Measurements from ENCODE around the gene PGM1.
"Not testable (repeated sequence)": the region's sequence is repeated elsewhere in the genome, so short reads cannot be mapped to it uniquely, and the experiment has no call there.

Gene PGM1

GRCh38 chr1:63593303-63593885 is at the start of gene PGM1:
Gene PGM1, plus strand, starts transcription at chr1:63593411. Its CDS starts 78 bp downstream, at chr1:63593489.
- Histone ChIP-seq H3K27ac (ENCODE audit: low read depth, low read length) (peak within 1 kb of the TSS; percentile 78), H3K4me1 (ENCODE audit: control insufficient read depth, insufficient read depth, low read length) (no peaks in the 10 kb centered on the region), H3K4me3 (ENCODE audit: low read length) (peak within 1 kb of the TSS; percentile 94), H3K36me3 (ENCODE audit: control insufficient read depth, insufficient read depth, low read length) (no peaks in the 10 kb centered on the region), H3K9ac (ENCODE audit: low read length) (peak within 1 kb of the TSS; percentile 86), H3K27me3 (ENCODE audit: control insufficient read depth, insufficient read depth, low read length) (no peaks in the 10 kb centered on the region)

GRCh38 chr1:63545780-63546179 is 47.4 kb upstream of the PGM1 start:
- H3K9ac ChIP-seq (ENCODE audit: low read length): no peak overlapping the region
- no peaks in the 10 kb centered on the region for H3K4me1 ChIP-seq (ENCODE audit: control insufficient read depth, insufficient read depth, low read length)
- H3K36me3 ChIP-seq (ENCODE audit: control insufficient read depth, insufficient read depth, low read length): no peaks in the 10 kb centered on the region
- no peak overlapping the region for H3K4me3 ChIP-seq (ENCODE audit: low read length)
- H3K27ac ChIP-seq (ENCODE audit: low read depth, low read length): no peak overlapping the region
- no peaks in the 10 kb centered on the region for H3K27me3 ChIP-seq (ENCODE audit: control insufficient read depth, insufficient read depth, low read length)

GRCh38 chr1:63547621-63548294 is 45.5 kb upstream of the PGM1 start:
- Histone ChIP-seq H3K27ac (ENCODE audit: low read depth, low read length) (no peak overlapping the region), H3K4me1 (ENCODE audit: control insufficient read depth, insufficient read depth, low read length) (no peaks in the 10 kb centered on the region), H3K27me3 (ENCODE audit: control insufficient read depth, insufficient read depth, low read length) (no peaks in the 10 kb centered on the region), H3K4me3 (ENCODE audit: low read length) (no peak overlapping the region), H3K36me3 (ENCODE audit: control insufficient read depth, insufficient read depth, low read length) (no peaks in the 10 kb centered on the region), H3K9ac (ENCODE audit: low read length) (no peak overlapping the region)

- Histone ChIP-seq H3K4me1 (ENCODE audit: control insufficient read depth, insufficient read depth, low read length) (no peaks in the 10 kb centered on the region), H3K9ac (ENCODE audit: low read length) (no peak overlapping the region), H3K27ac (ENCODE audit: low read depth, low read length) (no peak overlapping the region), H3K36me3 (ENCODE audit: control insufficient read depth, insufficient read depth, low read length) (no peaks in the 10 kb centered on the region), H3K4me3 (ENCODE audit: low read length) (no peak overlapping the region), H3K27me3 (ENCODE audit: control insufficient read depth, insufficient read depth, low read length) (no peaks in the 10 kb centered on the region)
Observed at GRCh38 chr1:63548303-63548702, 44.9 kb upstream of the PGM1 start.

- H3K9ac ChIP-seq (ENCODE audit: low read length): no peak overlapping the region
- H3K4me3 ChIP-seq (ENCODE audit: low read length): no peak overlapping the region
- H3K36me3 ChIP-seq (ENCODE audit: control insufficient read depth, insufficient read depth, low read length): no peaks in the 10 kb centered on the region
- no peaks in the 10 kb centered on the region for H3K4me1 ChIP-seq (ENCODE audit: control insufficient read depth, insufficient read depth, low read length)
- H3K27me3 ChIP-seq (ENCODE audit: control insufficient read depth, insufficient read depth, low read length): no peaks in the 10 kb centered on the region
- H3K27ac ChIP-seq (ENCODE audit: low read depth, low read length): no peak overlapping the region
Observed at GRCh38 chr1:63548877-63549276, 44.3 kb upstream of the PGM1 start.

GRCh38 chr1:63555480-63555879 is 37.7 kb upstream of the PGM1 start:
- Histone ChIP-seq H3K27ac (ENCODE audit: low read depth, low read length) (no peak overlapping the region), H3K36me3 (ENCODE audit: control insufficient read depth, insufficient read depth, low read length) (no peaks in the 10 kb centered on the region), H3K27me3 (ENCODE audit: control insufficient read depth, insufficient read depth, low read length) (no peaks in the 10 kb centered on the region), H3K4me1 (ENCODE audit: control insufficient read depth, insufficient read depth, low read length) (no peaks in the 10 kb centered on the region), H3K9ac (ENCODE audit: low read length) (no peak overlapping the region), H3K4me3 (ENCODE audit: low read length) (no peak overlapping the region)

GRCh38 chr1:63557365-63557987 is 35.7 kb upstream of the PGM1 start:
- Histone ChIP-seq H3K27me3 (ENCODE audit: control insufficient read depth, insufficient read depth, low read length) (no peaks in the 10 kb centered on the region), H3K4me3 (ENCODE audit: low read length) (no peak overlapping the region), H3K9ac (ENCODE audit: low read length) (no peak overlapping the region), H3K27ac (ENCODE audit: low read depth, low read length) (no peak overlapping the region), H3K4me1 (ENCODE audit: control insufficient read depth, insufficient read depth, low read length) (no peaks in the 10 kb centered on the region), H3K36me3 (ENCODE audit: control insufficient read depth, insufficient read depth, low read length) (no peaks in the 10 kb centered on the region)

GRCh38 chr1:63559357-63559756 is 33.9 kb upstream of the PGM1 start:
- H3K4me1 ChIP-seq (ENCODE audit: control insufficient read depth, insufficient read depth, low read length): no peaks in the 10 kb centered on the region
- no peaks in the 10 kb centered on the region for H3K36me3 ChIP-seq (ENCODE audit: control insufficient read depth, insufficient read depth, low read length)
- no peak overlapping the region for H3K9ac ChIP-seq (ENCODE audit: low read length)
- H3K27ac ChIP-seq (ENCODE audit: low read depth, low read length): no peak overlapping the region
- no peak overlapping the region for H3K4me3 ChIP-seq (ENCODE audit: low read length)
- no peaks in the 10 kb centered on the region for H3K27me3 ChIP-seq (ENCODE audit: control insufficient read depth, insufficient read depth, low read length)

GRCh38 chr1:63563745-63564144 is 29.5 kb upstream of the PGM1 start:
- Histone ChIP-seq H3K4me1 (ENCODE audit: control insufficient read depth, insufficient read depth, low read length) (no peaks in the 10 kb centered on the region), H3K9ac (ENCODE audit: low read length) (no peak overlapping the region), H3K36me3 (ENCODE audit: control insufficient read depth, insufficient read depth, low read length) (no peaks in the 10 kb centered on the region), H3K4me3 (ENCODE audit: low read length) (no peak overlapping the region), H3K27ac (ENCODE audit: low read depth, low read length) (no peak overlapping the region), H3K27me3 (ENCODE audit: control insufficient read depth, insufficient read depth, low read length) (no peaks in the 10 kb centered on the region)

- H3K27me3 ChIP-seq (ENCODE audit: control insufficient read depth, insufficient read depth, low read length): no peaks in the 10 kb centered on the region
- H3K36me3 ChIP-seq (ENCODE audit: control insufficient read depth, insufficient read depth, low read length): no peaks in the 10 kb centered on the region
- H3K4me3 ChIP-seq (ENCODE audit: low read length): no peak overlapping the region
- no peak overlapping the region for H3K9ac ChIP-seq (ENCODE audit: low read length)
- no peaks in the 10 kb centered on the region for H3K4me1 ChIP-seq (ENCODE audit: control insufficient read depth, insufficient read depth, low read length)
- H3K27ac ChIP-seq (ENCODE audit: low read depth, low read length): no peak overlapping the region
Observed at GRCh38 chr1:63569068-63569467, 24.1 kb upstream of the PGM1 start.

- H3K27me3 ChIP-seq (ENCODE audit: control insufficient read depth, insufficient read depth, low read length): no peaks in the 10 kb centered on the region
- H3K4me3 ChIP-seq (ENCODE audit: low read length): no peak overlapping the region
- no peaks in the 10 kb centered on the region for H3K4me1 ChIP-seq (ENCODE audit: control insufficient read depth, insufficient read depth, low read length)
- no peaks in the 10 kb centered on the region for H3K36me3 ChIP-seq (ENCODE audit: control insufficient read depth, insufficient read depth, low read length)
- H3K27ac ChIP-seq (ENCODE audit: low read depth, low read length): no peak overlapping the region
- no peak overlapping the region for H3K9ac ChIP-seq (ENCODE audit: low read length)
Observed at GRCh38 chr1:63569640-63570316, 23.4 kb upstream of the PGM1 start.

- not testable (repeated sequence) for H3K4me1 ChIP-seq (ENCODE audit: control insufficient read depth, insufficient read depth, low read length); H3K4me3 ChIP-seq (ENCODE audit: low read length); H3K27ac ChIP-seq (ENCODE audit: low read depth, low read length); H3K9ac ChIP-seq (ENCODE audit: low read length); H3K36me3 ChIP-seq (ENCODE audit: control insufficient read depth, insufficient read depth, low read length); H3K27me3 ChIP-seq (ENCODE audit: control insufficient read depth, insufficient read depth, low read length)
Observed at GRCh38 chr1:63572686-63573085, 20.5 kb upstream of the PGM1 start.

All from rectal smooth muscle tissue (tissue), 1 donor.